Measurements from ENCODE around the gene COL8A2.

DNA sequence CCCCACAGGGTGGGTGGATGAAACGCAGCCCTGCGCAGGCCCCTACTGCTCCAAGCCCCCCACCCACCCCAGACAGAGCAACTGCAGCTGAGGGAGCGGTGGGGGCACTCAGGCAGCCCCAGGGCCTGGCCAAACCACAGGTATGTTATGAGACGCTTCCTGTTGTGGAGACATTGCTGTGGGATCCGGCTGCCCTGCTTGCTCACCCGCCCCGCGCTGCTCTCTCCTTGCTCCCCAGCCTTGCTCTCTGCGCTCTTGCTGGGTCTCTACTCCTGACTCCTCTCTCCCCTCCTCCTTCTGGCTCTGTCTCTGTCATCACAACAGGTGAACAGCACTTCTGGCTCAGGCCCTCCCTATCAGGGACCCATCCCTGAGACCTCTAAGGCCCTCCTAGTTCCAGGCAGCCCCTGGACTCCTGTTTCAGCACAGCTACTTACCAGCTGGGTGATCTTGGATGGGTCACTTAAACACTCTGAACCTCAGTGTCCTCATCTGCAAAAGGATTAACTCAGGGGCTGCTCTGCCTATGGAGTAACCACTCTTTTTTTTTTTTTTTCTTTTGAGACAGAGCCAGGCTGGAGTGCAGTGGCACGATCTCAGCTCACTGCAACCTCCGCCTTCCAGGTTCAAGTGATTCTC lies 15.9 kb downstream of the COL8A2 start:
- TF ChIP-seq FOXK2 (IDR thresholded peaks at IDR 0.05) (no peak), SP1 (IDR thresholded peaks at IDR 0.05) (no peak), FOXA1 (IDR thresholded peaks at IDR 0.05) (no peak), BHLHE40 (IDR thresholded peaks at IDR 0.05; ENCODE audit: borderline replicate concordance) (no peak), SUZ12 (IDR thresholded peaks at IDR 0.05) (no peak)
- TF ChIP-seq, protein P1, sequence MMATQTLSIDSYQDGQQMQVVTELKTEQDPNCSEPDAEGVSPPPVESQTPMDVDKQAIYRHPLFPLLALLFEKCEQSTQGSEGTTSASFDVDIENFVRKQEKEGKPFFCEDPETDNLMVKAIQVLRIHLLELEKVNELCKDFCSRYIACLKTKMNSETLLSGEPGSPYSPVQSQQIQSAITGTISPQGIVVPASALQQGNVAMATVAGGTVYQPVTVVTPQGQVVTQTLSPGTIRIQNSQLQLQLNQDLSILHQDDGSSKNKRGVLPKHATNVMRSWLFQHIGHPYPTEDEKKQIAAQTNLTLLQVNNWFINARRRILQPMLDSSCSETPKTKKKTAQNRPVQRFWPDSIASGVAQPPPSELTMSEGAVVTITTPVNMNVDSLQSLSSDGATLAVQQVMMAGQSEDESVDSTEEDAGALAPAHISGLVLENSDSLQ (IDR thresholded peaks at IDR 0.05): no peak
